Medulla oblongata (tissue), 1 donor: Measurements from ENCODE around the gene TOMM20.
A peak's percentile ranks its signal among the peaks of the same experiment; 100 is the strongest.
"Not testable (repeated sequence)": the region's sequence is repeated elsewhere in the genome, so short reads cannot be mapped to it uniquely, and the experiment has no call there.

ENCODE experiments used
- DNase-seq: peaks from one replicate; pipeline ENCODE4 v3.0.0-alpha.2; 2015; ENCODE audit errors: extremely low spot score

Gene TOMM20

DNA sequence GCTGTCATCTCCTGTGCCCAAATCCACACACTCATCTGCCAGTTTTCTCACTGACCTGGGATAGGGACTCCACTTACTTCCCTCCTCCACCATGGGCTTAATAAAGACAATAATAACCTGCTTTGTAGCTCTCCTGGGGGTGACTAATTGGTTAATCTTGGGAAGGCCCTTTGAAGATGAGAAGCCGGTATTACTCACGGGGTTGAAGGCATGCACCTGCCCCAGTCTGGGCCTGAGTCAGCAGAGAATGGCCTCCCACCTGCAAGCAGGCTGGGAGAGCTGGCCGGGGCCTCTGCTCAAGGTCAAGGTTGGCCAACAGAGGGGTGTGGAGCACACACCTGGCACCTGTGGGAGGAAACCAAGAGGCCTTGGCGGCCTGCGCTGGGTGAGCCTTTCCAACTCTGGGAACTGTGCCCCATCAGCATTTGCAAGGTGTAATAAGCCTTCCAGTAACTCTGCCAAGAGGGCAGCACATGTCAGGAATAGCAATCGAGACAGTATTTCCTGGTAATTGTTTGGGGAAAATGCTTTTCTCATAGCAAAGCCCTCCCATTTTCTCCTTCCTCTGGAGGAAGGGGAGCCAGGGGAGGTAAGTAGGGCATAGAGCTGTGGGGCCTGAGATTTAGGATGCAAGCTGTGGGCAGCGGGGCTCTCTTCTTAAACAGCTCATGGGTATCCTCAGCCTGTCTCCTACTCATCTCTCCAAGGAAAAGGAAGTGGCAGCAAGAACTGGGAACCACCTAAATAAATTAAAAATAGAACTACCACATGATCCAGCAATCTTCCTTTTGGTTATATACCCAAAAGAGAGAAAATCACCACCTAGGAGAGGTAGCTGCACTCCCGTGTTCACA is 49.0 kb downstream of the TOMM20 start:
- no peak for DNase-seq

DNA sequence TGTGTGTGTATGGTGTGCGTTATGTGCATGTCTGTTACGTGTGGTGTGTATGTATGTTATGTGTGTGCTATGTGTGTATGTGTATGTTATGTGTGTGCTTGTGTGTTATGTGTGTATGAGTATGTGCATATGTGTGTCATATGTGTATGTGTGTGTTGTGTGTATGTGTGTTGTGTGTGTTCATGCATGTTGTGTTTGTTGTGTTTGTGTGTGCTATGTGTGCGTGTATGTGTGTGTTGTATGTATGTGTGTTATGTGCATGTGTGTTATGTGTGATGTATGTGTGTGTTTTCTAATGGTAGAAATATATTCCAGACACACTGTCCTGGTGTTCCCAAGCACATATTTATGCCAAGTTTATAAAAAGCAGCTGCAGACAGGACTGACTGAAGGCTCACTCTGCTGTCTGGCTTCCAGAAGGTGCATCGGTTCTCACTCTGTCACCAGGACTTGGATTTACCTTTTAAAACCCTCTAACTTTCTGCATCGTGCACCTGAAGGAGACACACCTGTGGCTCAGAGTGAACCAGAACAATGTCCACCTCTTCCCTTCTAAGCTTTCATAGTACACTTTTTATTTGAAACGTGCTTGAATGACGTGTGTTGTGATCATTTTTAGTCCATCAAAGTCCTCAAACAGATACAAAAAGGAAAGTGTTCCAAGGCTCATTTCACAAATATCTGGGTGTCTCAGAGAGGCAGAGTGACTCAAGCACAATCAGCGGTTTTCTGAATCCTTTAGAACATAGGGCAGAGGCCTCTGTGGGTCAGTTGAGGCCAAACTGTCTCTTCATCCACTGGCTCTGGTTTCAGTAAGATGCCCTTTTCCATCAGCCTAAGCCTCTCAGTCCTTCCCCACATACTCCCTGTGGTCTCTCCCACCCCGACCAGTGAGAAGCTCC is 49.9 kb downstream of the TOMM20 start:
- DNase-seq: no peak

DNA sequence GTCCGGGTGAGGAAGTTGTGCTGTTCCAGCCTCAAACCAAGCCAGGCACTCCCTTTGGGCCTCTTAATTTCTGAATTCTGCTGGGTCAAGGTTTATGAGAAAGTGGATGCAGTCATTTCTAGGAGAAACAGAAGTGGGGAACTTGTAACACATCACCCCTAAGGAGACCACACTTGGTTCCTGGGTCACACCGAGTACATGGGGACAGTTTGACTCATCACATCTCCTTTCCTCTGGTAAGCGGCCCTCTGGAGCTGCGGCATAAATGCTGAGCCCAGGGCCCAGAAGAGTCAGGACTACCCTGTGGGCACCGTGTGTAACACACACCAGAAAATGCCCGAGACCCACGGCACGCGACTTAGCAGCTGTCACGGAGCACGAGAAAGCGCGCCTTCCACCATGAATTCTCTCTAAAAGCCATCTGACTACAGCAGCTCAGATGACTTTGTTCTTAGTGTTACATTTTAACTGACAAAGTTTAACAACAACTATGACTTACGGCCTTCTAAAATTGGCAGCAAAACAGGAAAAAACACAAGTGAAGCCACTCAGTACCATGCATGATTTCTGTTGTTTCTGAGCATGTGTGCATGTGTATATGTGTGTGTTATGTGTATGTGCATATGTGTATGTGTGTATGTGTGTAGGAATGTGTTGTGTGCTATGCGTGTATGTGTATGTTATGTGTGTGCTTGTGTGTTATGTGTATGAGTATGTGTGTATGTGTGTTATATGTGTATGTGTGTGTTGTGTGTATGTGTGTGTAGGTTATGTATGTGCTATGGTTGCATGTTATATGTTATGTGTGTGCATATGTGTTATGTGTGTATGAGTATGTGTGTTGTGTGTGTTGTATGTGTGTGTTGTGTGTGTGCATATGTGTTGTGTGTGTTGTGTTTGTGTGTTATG is 50.8 kb downstream of the TOMM20 start:
- DNase-seq: no peak

DNA sequence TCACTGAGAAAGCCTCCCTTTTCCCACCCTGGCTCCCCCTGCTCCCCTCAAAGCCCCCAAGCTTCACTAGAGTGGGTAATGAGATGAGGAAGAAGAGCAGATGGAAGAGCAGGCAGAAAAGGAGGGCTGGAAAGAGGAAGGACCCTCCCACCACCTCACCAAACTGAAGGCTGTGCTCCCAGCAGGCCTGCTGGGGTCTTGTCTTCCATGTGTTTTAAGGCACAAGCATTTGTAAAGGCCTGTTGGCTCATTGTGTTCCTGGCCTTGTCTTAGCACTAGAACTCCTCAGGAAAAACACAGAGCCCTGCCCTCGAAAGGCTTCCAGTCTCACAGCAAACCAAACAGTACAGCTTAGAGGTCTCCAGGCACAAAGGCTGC is 51.5 kb downstream of the TOMM20 start:
- DNase-seq: no peak

DNA sequence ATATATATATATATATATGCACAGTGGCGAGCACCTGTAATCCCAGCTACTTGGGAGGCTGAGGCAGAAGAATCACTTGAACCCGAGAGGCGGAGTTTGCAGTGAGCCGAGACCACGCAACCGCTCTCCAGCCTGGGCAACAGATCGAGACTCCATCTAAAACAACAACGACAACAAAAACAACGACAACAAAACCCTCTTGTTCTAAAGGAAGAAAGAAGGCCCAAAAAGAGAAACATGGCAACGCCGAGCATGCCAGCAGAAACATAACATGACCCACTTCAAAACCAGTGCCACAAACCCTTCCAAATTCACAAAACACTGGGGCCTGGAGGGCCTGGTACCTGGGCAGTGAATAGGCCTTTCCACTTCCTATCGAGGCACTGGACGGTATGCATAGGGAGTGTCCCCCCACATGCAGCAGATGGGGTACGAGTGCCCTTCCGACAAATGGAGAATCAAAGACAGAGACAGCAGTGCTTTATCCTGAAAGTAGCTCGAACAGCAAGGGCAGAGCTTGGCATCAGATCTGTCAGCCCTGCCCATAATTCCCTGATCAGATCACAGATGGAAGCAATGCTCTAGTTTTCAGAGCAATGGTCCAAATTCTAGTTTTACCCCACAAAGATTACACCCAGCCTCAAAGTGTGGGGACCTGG is 52.0 kb downstream of the TOMM20 start:
- no peak for DNase-seq

DNA sequence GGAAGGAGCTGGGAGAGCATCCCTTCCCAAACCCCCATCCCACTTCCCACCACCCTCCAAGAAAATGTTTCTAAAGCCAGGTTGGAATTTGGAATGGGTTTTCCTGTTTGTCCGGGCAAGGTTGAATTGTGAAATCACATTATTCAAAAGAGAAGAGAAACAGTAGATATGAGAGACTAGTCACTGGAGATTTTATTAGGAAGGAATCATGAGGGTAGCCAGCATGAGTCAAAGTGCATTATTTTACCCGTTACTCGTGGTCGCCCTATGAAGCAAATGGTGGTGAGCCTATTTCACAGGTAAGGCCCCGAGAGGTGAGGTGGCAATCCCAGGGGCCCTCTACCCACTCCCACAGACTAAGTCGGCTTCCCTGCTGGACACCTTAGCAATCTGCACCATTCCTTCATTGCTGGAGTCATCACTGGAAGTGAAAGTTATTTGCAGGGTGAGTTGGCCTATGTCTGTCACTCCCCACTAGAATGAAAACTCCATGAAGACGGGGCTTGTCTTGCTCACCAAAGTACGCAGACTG is 52.8 kb downstream of the TOMM20 start:
- DNase-seq: peak; percentile 20

DNA sequence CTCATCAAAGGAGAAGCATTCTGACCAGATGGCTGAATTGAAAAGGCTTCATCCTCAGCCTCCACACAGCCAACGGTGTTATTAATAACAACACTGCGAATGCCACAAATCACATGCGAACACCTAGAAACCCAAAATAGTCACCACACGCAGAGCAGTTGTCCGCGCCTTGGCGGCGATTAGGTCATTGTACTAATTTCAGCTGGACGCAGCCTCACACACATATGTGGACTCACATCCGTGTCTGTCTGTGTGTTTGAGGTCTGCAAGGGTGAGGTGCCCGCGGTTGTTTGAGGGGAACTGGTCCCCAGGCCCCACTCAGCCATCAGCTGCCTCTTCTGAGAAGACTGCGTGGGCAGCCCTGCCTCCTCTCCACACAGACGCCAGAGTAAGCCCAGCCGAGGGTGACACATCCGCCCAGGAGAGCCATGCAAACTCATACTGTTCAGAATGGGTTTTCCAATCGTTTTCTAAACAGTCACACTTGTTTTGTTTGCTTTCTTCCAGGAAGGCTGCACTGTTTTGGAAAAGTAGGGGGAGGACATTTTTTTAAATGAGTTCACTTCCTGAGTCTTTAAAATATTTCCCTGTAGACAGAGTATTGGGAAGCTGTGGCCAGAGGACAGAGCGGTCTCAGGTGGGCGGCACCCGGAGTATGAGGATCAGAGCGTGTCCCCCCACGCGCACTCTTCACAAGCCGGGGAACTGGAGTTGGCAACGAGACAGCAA is 53.4 kb downstream of the TOMM20 start:
- peak; percentile 63 for DNase-seq

DNA sequence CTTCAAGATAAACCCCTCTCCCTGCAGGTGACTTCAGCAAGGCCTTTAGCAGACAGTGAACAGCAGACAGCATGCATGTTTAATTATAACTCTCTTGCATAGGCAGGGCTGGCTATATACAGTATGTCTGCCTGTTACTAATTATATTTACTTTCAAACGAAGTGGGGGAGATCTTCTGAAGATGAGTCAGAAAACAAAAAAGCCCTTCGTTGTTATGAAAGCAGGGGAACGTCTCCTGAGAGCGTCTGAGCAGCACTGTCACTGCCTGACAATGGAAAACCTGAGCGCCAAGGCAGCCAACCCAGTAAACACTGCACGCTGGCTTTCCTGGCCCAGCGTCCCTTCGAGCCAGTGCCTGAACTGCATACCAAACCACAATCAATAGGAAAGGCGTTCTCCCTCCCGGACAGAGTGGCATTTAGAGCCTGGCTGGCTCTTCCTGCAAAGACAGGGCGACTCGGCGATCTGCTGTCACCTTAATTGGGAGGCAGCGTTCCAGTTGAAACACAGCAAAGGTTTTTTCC is 54.1 kb downstream of the TOMM20 start:
- DNase-seq: peak; percentile 63

DNA sequence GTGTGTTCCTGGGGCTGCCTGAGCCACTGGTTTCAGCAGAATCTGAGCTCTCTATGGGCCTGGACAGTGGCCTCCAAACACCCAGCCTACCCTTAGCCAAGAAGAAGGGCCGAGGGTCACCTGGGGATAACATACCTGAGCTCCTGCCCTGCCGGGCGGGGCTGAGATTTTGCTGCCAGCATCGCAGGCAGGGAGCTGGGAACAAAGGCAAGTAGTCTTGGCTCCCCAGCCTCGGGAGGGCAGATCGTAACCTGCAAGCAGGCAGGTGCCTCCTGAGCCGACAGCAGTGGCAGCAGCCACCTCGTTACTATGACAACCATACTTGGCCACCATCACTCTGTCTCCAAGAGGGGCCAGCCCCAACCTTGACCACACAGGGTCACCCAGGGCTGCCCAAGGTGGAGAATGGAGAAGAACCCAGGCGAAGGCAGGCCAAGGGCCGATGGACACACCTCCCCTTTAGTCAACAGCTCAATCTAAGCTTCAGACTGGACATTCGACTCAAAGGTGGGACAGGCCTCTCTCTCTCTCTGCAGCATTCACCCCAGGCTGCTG is 54.6 kb downstream of the TOMM20 start:
- DNase-seq: no peak

DNA sequence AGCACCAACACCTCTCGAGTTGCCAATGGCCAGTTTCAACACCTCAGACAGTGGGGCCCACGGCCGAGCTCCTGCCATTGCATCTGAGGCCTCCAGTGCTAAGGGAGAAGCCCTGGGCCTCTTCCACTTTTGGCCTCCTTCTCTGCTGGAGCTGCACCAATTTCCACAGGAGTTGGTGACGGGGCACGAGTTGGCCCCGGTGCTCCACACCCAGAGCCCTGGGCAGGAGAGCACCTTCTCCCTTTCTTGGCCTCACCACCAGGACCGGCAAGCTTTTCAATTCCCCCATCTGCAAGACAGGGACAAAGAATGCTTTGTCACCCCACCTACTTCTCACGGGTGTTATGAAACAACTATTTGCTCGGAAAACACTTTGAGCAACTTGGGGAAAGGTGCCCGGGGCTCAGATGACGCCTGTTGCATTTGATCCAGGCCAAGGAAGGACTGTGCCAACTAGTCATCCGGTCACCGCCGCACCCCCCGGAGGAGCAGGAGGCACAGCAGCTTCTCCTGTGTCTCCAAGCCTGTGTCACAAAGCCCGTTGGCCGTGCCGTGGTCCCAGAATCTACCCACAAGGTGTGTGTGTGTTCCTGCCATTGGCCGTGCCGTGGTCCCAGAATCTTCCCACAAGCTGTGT is 55.2 kb downstream of the TOMM20 start:
- peak; percentile 40 for DNase-seq

DNA sequence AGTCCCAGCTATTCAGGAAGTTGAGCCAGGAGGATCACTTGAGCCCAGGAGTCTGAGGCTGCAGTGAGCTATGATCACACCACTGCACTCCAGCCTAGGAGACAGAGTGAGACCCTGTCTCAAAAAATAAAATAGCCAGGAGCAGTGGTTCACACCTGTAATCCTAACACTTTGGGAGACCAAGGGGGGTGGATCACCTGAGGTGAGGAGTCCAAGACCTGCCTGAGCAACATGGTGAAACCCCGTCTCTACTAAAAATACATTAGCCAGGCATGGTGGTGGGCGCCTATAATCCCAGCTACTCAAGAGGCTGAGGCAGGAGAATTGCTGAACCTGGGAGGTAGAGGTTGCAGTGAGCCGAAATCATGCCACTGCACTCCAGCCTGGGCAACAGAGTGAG is 56.1 kb downstream of the TOMM20 start:
- not testable (repeated sequence) for DNase-seq

DNA sequence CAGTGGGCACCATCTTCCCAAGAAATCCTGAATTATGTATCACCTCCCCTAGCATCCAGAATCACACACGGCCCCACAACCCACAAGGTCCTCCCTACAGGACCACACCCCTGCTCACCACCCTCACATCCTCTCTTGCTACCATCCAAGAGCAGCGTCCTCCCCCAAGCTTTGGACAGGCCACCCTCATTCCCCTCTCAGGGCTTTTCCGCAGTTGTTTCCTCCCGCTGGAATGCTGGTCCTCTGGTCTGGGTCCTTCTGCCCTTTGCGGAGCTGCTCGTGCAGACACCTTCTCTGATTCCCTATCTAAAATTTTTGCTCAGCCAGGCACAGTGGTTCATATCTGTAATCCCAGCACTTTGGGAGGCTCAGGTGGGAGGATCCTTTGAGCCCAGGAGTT is 56.5 kb downstream of the TOMM20 start:
- no peak for DNase-seq

DNA sequence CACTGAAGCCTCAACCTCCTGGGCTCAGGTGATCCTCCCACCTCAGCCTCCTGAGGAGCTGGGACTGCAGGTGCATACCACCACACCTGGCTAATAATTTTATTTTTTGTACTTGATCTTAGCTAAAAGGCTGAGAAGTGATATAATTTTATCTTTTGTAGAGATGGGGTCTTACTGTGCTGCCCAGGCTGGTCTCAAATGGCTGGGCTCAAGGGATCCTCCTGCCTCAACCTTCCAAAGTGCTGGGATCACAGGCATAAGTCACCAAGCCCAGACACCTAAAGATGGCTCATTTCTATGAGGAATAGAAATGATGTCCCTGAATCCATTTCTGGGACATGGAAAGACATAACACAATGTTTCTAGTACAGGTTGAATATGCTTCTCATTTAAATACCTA is 57.8 kb downstream of the TOMM20 start:
- DNase-seq: no peak

DNA sequence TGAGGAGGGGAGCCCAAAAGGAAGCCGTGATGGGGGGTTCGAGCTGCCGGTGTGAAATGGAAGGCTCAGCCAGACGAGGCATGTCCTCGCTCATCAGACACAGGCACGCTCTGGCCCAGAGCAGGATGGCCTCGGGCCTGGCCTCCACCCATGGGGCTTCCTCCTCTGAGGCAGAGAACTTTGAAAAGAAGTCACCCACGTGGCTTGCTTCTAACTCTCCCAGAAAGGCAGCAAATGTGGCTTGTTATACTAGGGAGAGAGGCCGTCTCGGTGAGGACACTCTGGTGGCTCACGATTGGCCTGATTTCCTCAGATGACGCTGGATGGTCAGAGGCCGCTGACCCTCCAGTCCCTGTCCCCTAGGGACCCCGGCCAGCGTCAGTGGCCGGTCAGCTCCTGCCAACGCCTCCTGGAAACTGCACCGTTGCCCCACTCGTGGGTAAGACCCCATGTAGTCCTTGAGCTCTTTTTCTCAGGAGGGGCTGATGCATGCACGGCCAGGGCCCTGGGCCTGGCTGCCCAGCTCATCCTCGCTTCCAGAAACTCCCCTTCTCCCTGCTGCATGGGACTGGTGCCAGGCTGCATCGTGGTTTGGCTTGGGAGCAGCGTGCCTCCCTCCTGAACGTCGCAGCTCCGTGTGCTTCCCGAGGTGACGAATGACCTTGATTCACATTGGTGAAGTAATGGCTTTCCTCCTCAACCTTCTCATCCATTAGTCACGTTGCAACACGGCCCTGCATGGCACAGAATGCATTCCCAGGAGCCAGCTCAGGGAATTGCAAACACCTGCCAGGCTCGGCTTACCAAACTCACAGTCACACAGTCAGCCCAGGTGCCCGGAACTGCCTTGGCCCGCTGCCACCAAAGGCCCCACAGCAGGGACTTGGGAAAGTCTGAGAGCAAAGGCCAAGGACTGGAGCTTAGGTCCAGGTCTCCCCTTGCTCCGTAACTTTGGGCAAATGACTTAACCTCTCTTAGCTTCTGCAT is 58.8 kb downstream of the TOMM20 start:
- no peak for DNase-seq

DNA sequence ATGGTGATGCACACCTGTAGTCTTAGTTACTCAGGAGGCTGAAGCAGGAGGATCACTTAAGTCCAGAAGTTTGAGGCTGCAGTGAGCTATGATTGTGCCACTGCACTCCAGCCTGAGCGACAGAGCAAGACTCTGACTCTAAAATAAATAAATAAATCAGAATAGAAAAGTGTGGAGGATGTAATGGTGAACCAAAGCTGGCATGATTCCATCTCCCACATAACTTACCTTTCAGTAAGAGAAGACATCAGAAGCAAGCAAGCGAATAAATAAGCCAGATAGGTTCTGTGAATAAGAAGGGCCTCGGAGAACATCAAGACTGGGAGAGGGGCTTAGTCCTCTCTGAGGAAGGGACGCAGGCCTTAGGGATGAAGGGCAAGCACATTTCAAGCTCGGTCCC is 59.5 kb downstream of the TOMM20 start:
- no peak for DNase-seq

DNA sequence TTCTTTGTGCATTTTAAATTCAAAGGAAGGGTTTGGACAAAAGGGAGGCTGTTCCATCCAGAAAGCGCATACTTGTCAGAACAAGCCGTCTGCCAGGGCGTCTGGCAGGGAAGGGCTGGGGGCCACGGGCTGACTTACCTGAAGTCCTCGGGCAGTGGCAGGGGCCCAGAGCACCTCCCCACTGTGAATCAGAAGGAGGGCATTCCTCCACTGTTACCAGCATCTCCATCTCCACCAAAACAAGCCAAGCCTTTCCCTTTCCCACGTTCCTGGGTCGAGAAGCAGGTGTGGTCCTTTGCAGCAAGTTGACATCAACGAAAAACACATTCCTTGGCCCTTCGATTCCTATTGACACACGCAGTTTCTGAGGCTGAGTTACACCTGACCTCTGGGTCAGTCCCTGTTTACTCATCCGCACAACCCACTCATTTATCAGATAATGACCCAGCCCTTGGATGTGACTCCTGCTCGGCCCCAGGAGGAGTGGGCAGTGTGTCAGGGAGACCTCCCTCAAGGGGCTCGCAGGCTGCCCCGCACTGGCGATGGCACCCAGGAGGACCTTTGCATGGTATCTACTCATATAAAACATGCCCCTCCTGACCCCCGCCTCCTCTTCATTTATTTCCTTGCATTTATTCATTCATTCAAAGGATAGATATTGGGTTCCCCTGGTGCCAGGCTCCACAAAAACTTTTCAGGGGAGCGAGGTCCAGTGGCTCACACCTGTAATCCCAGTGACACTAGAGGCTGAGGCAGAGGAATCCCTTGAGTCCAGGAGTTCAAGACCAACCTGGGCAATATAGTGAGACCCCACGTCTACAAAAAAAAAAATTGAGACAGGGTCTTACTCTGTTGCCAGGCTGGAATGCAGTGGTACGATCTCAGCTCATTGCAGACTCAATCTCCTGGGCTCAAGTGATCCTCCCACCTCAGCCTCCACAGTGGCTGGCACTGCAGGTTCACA is 60.2 kb downstream of the TOMM20 start:
- no peak for DNase-seq
